ENCODE results near the gene SMOC1. TPM values are rescaled to one million over a fixed set of nuclear protein-coding genes. Genes with fewer than 3 reads are reported as not detected.

SMOC1 gene
- total and polyA plus RNA-seq, 2 of the 8 experiments (the other 6 are each of a cell fraction or from before 2014, with no cell fraction given): 1.6 to 2.4 TPM

GRCh38 chr14:69878251-69878650, 965 bp upstream of the SMOC1 start (continued):
- no peak for TF ChIP-seq CHD7 (IDR thresholded peaks at IDR 0.05; ENCODE audit: insufficient replicate concordance, low read length)
- no peak for TF ChIP-seq BCL11A (IDR thresholded peaks at IDR 0.05; ENCODE audit: low read depth in 2 of 2, low read length in 2 of 2)
- no peak for TF ChIP-seq PHF8 (conservative IDR thresholded peaks at IDR 0.05; ENCODE audit: low read depth, low read length)
- no peak for TF ChIP-seq TAF1 (IDR thresholded peaks at IDR 0.05; ENCODE audit: low read depth, low read length)
- no peak for TF ChIP-seq CBX5 (IDR thresholded peaks at IDR 0.05; ENCODE audit: low read depth, low read length)
- no peak for TF ChIP-seq CBX8 (IDR thresholded peaks at IDR 0.05; ENCODE audit: borderline replicate concordance, low read depth, low read length)
- no peak for TF ChIP-seq SP4 (IDR thresholded peaks at IDR 0.05; ENCODE audit: low read length)
- no peak for TF ChIP-seq FOSL1 (IDR thresholded peaks at IDR 0.05; ENCODE audit: insufficient read depth, low read depth, low read length)

Measured in H1 (cell line).